HepG2 (cell line): Measurements from ENCODE around the gene COL9A3. TPM values are rescaled to one million over a fixed set of nuclear protein-coding genes. Genes with fewer than 3 reads are reported as not detected.

Source experiments
- BCL6 ChIP-seq: IDR thresholded peaks from 2 replicates; pipeline ENCODE4 v1.6.1; 2016; ENCODE audit warnings: missing genetic modification reagents, missing compliant biosample characterization
- FLYWCH1 ChIP-seq: sonication (generic); formaldehyde crosslinking; IDR thresholded peaks from 2 replicates; pipeline ENCODE4 v1.8.1; 2023; ENCODE audit warnings: mild to moderate bottlenecking, missing genetic modification reagents
- FOXA1 ChIP-seq, 2 experiments: fragments of 450-650 bp in 1 of 2; sonication (generic) in 1 of 2; formaldehyde crosslinking in 1 of 2; IDR thresholded peaks; 2 replicates each; pipeline versions ENCODE4 v1.4.0 to v1.6.1; 2016 to 2020; ENCODE audit warnings: missing genetic modification reagents in 1 of 2
- JARID2 ChIP-seq: sonication (generic); formaldehyde crosslinking; IDR thresholded peaks from 2 replicates; pipeline ENCODE4 v1.8.1; 2023; ENCODE audit warnings: missing genetic modification reagents, inconsistent platforms; ENCODE audit not compliant: insufficient replicate concordance
- KDM3A ChIP-seq: IDR thresholded peaks from 2 replicates; pipeline ENCODE4 v1.6.1; 2018; ENCODE audit warnings: low read depth, missing compliant biosample characterization
- LRRFIP1 ChIP-seq: sonication (generic); formaldehyde crosslinking; conservative IDR thresholded peaks from 2 replicates; pipeline ENCODE4 v1.4.0; 2020; ENCODE audit warnings: missing genetic modification reagents
- MIER3 ChIP-seq: IDR thresholded peaks from 2 replicates; pipeline ENCODE4 v1.6.1; 2016; ENCODE audit warnings: missing compliant biosample characterization, borderline replicate concordance
- MZF1 ChIP-seq: sonication (generic); formaldehyde crosslinking; IDR thresholded peaks from 2 replicates; pipeline ENCODE4 v1.8.1; 2023; ENCODE audit warnings: mild to moderate bottlenecking, missing genetic modification reagents, borderline replicate concordance
- NR2F6 ChIP-seq, 2 experiments: IDR thresholded peaks; 2 replicates each; pipeline ENCODE4 v1.6.1; 2016; ENCODE audit warnings: antibody characterized with exemption in 1 of 2, mild to moderate bottlenecking in 1 of 2
- POGZ ChIP-seq: sonication (generic); formaldehyde crosslinking; IDR thresholded peaks from 2 replicates; pipeline ENCODE4 v1.4.0; 2020; ENCODE audit warnings: mild to moderate bottlenecking, missing genetic modification reagents
- RARG ChIP-seq: sonication (generic); formaldehyde crosslinking; IDR thresholded peaks from 2 replicates; pipeline ENCODE4 v1.4.0; 2020; ENCODE audit warnings: low read depth, mild to moderate bottlenecking, missing genetic modification reagents
- RBM39 ChIP-seq: fragments of 200-400 bp; formaldehyde crosslinking; IDR thresholded peaks from one replicate; pipeline ENCODE4 v1.6.1; 2018; ENCODE audit warnings: antibody characterized with exemption, mild to moderate bottlenecking, low read depth, low read length; ENCODE audit not compliant: poor library complexity, severe bottlenecking
- TRIM24 ChIP-seq: sonication (generic); formaldehyde crosslinking; IDR thresholded peaks from 2 replicates; pipeline ENCODE4 v1.8.0; 2022; ENCODE audit warnings: mild to moderate bottlenecking, missing genetic modification reagents
- ZFP1 ChIP-seq: IDR thresholded peaks from 2 replicates; pipeline ENCODE4 v1.6.1; 2016
- ZFY ChIP-seq: sonication (generic); formaldehyde crosslinking; IDR thresholded peaks from 2 replicates; pipeline ENCODE4 v1.4.0; 2020; ENCODE audit warnings: missing genetic modification reagents
- ZIK1 ChIP-seq: sonication (generic); formaldehyde crosslinking; IDR thresholded peaks from 2 replicates; pipeline ENCODE4 v1.5.0; 2020; ENCODE audit warnings: mild to moderate bottlenecking, low read depth, missing genetic modification reagents, borderline replicate concordance
- ZNF136 ChIP-seq: sonication (generic); formaldehyde crosslinking; IDR thresholded peaks from 2 replicates; pipeline ENCODE4 v1.8.1; 2022; ENCODE audit warnings: low read depth, mild to moderate bottlenecking, moderate library complexity, missing genetic modification reagents
- ZNF460 ChIP-seq: sonication (generic); formaldehyde crosslinking; IDR thresholded peaks from 2 replicates; pipeline ENCODE4 v1.5.1; 2020; ENCODE audit warnings: missing genetic modification reagents, mild to moderate bottlenecking, borderline replicate concordance
- ZNF576 ChIP-seq: sonication (generic); formaldehyde crosslinking; IDR thresholded peaks from 2 replicates; pipeline ENCODE4 v1.4.0; 2020; ENCODE audit warnings: mild to moderate bottlenecking, missing genetic modification reagents
- ZSCAN30 ChIP-seq: sonication (generic); formaldehyde crosslinking; IDR thresholded peaks from 2 replicates; pipeline ENCODE4 v1.5.0; 2020; ENCODE audit warnings: mild to moderate bottlenecking, missing genetic modification reagents
- polyA plus RNA-seq, 8 experiments: library from polyadenylated mRNA; depleted of rRNA in 3 of 8; stranded (reverse) in 7 of 8; unstranded in 1 of 8; fragments of >200 nt; fragmentation: Illumina TruSeq in 4 of 8; extraction: Trizol in 4 of 8; gene quantifications; 2 replicates each; pipeline versions ENCODE4 v1.2.1 to v1.2.3, GENCODE V29; 2011 to 2016; ENCODE audit warnings: low read depth in 4 of 8, missing spikeins in 1 of 8, mixed read lengths in 1 of 8; ENCODE audit not compliant: insufficient read depth in 1 of 8
- total RNA-seq, 5 experiments: library from RNA; depleted of rRNA; stranded (reverse); fragments of >200 nt; fragmentation: Illumina TruSeq; extraction: Trizol; gene quantifications; 2 replicates each; pipeline ENCODE4 v1.2.3, GENCODE V29; 2016; ENCODE audit warnings: low read depth in 1 of 5
- TF ChIP-seq, protein P1 (sequence below): sonication (generic); formaldehyde crosslinking; IDR thresholded peaks from 2 replicates; pipeline ENCODE4 v1.5.1; 2020; ENCODE audit warnings: missing genetic modification reagents, mild to moderate bottlenecking, borderline replicate concordance
- TF ChIP-seq, protein P2 (sequence below): sonication (generic); formaldehyde crosslinking; IDR thresholded peaks from 2 replicates; pipeline ENCODE4 v1.8.1; 2023; ENCODE audit warnings: mild to moderate bottlenecking, moderate library complexity, missing genetic modification reagents
- TF ChIP-seq, protein P3 (sequence below): sonication (generic); formaldehyde crosslinking; conservative IDR thresholded peaks from 2 replicates; pipeline ENCODE4 v1.4.0; 2020; ENCODE audit warnings: missing genetic modification reagents

Gene COL9A3
- total and polyA plus RNA-seq, 2 of the 13 experiments (the other 11 are each of a cell fraction or from before 2014, with no cell fraction given): 155 to 204 TPM

- TF ChIP-seq MIER3 (CRISPR knock-in tag) (no peak), FLYWCH1 (CRISPR knock-in tag) (no peak), ZFY (CRISPR knock-in tag) (no peak), FOXA1 (IDR thresholded peaks at IDR 0.05) (no peak), FOXA1 (CRISPR knock-in tag; IDR thresholded peaks at IDR 0.05) (no peak; the same call in 1 of the 2 replicates), ZSCAN30 (CRISPR knock-in tag) (no peak), TRIM24 (CRISPR knock-in tag) (no peak), ZFP1 (CRISPR knock-in tag) (no peak), RBM39 (no peak), MZF1 (CRISPR knock-in tag) (no peak), LRRFIP1 (no peak), POGZ (CRISPR knock-in tag) (no peak), RARG (CRISPR knock-in tag) (no peak), KDM3A (no peak), ZIK1 (CRISPR knock-in tag) (peak; percentile 53; the same call in 1 of the 2 replicates), JARID2 (CRISPR knock-in tag) (no peak), BCL6 (CRISPR knock-in tag) (no peak), ZNF136 (CRISPR knock-in tag) (0 out of 2 replicates have a peak, but pooled peaks have one; percentile 46), NR2F6 (IDR thresholded peaks at IDR 0.05) (0 out of 2 replicates have a peak, but pooled peaks have one; percentile 6), NR2F6 (CRISPR knock-in tag; IDR thresholded peaks at IDR 0.05) (peak; percentile 32; the same call in 1 of the 2 replicates), ZNF460 (peak; percentile 90; the same call in 1 of the 2 replicates), ZNF576 (CRISPR knock-in tag) (no peak)
- TF ChIP-seq, protein P1, sequence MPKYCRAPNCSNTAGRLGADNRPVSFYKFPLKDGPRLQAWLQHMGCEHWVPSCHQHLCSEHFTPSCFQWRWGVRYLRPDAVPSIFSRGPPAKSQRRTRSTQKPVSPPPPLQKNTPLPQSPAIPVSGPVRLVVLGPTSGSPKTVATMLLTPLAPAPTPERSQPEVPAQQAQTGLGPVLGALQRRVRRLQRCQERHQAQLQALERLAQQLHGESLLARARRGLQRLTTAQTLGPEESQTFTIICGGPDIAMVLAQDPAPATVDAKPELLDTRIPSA: no peak
- TF ChIP-seq, protein P2, sequence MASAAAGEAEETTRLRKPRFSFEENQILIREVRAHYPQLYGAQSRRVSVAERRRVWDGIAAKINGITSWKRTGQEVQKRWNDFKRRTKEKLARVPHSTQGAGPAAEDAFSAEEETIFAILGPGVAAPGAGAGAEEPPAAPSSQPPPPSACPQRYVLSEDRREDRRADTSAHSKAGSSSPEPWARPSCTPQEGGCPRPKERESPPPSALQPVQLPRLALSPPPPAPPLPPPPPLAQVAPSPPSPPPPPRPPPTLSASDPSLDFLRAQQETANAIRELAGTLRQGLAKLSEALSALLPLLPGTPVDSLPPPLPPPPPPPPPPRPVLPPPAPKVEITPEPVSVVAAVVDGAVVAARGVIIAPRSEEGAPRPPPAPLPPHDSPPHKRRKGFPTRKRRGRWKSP (CRISPR knock-in tag): 0 out of 2 replicates have a peak, but pooled peaks have one; percentile 26
- TF ChIP-seq, protein P3, sequence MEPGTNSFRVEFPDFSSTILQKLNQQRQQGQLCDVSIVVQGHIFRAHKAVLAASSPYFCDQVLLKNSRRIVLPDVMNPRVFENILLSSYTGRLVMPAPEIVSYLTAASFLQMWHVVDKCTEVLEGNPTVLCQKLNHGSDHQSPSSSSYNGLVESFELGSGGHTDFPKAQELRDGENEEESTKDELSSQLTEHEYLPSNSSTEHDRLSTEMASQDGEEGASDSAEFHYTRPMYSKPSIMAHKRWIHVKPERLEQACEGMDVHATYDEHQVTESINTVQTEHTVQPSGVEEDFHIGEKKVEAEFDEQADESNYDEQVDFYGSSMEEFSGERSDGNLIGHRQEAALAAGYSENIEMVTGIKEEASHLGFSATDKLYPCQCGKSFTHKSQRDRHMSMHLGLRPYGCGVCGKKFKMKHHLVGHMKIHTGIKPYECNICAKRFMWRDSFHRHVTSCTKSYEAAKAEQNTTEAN (CRISPR knock-in tag): peak; percentile 27; the same call in 1 of the 2 replicates
Measured at GRCh38 chr20:62815066-62815991, 1.5 kb upstream of the COL9A3 start (continued).
